Mucosa of descending colon (tissue), 3 donors: ENCODE results near the gene LENEP. TPM values are rescaled to one million over a fixed set of nuclear protein-coding genes. Genes with fewer than 3 reads are reported as not detected.

Experiments
- ATAC-seq: fragments of 200-7000 bp; cut with Tn5 transposase; one replicate; pipeline ENCODE4 v1.9.1; 2020; ENCODE audit warnings: mild to moderate bottlenecking, moderate library complexity
- DNase-seq, 3 donors: peaks; one replicate each; pipeline ENCODE4 v3.0.0-alpha.2; 2020
- H3K36me3 ChIP-seq: fragments of 200-600 bp; one replicate; pipeline ENCODE4 v1.8.0; 2021; ENCODE audit warnings: low read depth, mild to moderate bottlenecking
- H3K4me1 ChIP-seq: fragments of 200-600 bp; one replicate; pipeline ENCODE4 v1.8.0; 2021; ENCODE audit warnings: low read depth, mild to moderate bottlenecking
- H3K4me3 ChIP-seq: fragments of 200-600 bp; one replicate; pipeline ENCODE4 v1.8.0; 2021; ENCODE audit warnings: mild to moderate bottlenecking
- H3K9me3 ChIP-seq: fragments of 200-600 bp; one replicate; pipeline ENCODE4 v1.8.0; 2021; ENCODE audit warnings: mild to moderate bottlenecking
- intact Hi-C, 2 donors: fragments of 100-400 bp; cut with DNase I in 1 of 2; cut with micrococcal nuclease in 1 of 2; formaldehyde crosslinking; loops; one replicate each; pipeline versions ENCODE4 v1.11.0 to v1.11.1; 2022; cut with DNase I, micrococcal nuclease
- total RNA-seq, 3 donors: library from RNA; stranded (reverse); fragmentation: NEBNext Ultra II Directional in 2 of 3; extraction: Animal tissue kit (Norgen Biotek cat#: 25700) in 2 of 3; gene quantifications; one replicate each; pipeline versions ENCODE4 v1.2.1 to v1.2.4, GENCODE V29; 2021 to 2023
- TF ChIP-seq, protein P1 (sequence below): fragments of 200-600 bp; IDR thresholded peaks from one replicate; pipeline ENCODE4 v1.8.0; 2022; ENCODE audit warnings: antibody characterized with exemption, mild to moderate bottlenecking
- donor health status: DM: no; HTN: no; CAD: no; lungs with moderate emphysema.
- donor health status: DM: no; HTN: no; CAD: no.
- donor health status: DM: no; HTN: yes; CAD: no.

LENEP gene
- total RNA-seq, 3 donors from 2014 or later = 0.60 to 0.76 TPM; not detected in 1

DNA sequence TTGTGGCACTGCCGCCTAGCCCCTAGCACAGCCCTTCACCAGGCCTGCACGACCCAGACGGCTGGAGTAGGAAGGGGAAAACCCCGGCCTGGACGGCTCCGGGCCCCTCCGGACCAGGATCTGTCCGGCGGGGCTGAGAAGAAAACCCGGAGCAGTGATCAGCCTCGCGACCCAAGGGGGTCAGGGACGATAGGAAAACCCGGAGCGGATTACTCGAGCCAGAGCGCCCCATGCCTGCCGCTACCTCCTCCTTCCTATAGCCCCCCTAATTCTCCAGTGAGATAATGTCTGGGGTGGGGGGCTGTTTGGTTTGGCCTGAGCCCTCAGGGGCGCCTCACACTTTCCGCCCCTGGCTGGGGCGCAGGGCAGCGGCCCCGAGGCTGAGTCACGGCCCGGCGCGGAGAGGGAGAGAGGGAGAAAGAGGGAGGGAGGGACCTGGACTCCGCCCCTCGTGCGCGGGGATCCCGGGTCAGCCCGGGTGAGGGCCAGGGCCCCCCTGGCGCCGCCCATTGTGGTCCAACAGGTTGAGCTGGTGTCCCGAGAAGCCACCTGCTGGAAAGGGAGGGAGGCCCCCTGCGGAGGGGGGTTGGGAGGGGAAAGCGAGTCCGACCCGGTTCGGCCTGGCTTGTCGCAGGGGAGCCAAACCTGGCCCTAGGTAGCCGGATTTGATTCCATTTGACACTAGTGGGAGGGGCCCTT, 7.5 kb downstream of the LENEP start:
- Histone ChIP-seq H3K4me1 (peaks cover 36% of the 10 kb centered on the region), H3K4me3 (peak overlapping the region; percentile 51), H3K36me3 (no peaks in the 10 kb centered on the region), H3K9me3 (no peaks in the 10 kb centered on the region)
- TF ChIP-seq, protein P1, sequence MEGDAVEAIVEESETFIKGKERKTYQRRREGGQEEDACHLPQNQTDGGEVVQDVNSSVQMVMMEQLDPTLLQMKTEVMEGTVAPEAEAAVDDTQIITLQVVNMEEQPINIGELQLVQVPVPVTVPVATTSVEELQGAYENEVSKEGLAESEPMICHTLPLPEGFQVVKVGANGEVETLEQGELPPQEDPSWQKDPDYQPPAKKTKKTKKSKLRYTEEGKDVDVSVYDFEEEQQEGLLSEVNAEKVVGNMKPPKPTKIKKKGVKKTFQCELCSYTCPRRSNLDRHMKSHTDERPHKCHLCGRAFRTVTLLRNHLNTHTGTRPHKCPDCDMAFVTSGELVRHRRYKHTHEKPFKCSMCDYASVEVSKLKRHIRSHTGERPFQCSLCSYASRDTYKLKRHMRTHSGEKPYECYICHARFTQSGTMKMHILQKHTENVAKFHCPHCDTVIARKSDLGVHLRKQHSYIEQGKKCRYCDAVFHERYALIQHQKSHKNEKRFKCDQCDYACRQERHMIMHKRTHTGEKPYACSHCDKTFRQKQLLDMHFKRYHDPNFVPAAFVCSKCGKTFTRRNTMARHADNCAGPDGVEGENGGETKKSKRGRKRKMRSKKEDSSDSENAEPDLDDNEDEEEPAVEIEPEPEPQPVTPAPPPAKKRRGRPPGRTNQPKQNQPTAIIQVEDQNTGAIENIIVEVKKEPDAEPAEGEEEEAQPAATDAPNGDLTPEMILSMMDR = no peak
- intact Hi-C loops = no loop called here
- DNase-seq (peak; percentile 96 to 98 (median 97)), ATAC-seq (peak; percentile 67)

DNA sequence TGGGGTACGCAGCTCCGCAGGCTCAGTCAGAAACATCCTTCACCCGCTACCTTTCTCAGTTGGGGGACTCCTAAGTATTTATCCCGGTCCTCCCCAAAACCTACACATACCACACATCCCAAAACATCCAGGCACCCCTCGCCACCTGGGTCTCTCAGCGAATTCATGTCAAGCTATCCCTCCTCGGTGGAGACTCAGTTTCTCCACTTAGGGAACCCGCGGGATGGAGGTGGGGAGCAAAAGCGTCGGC, 8.0 kb downstream of the LENEP start:
- TF ChIP-seq, protein P1 = no peak
- no peak for DNase-seq
- ATAC-seq = no peak
- no peaks in the 10 kb centered on the region for H3K36me3 ChIP-seq
- H3K9me3 ChIP-seq = no peaks in the 10 kb centered on the region
- peaks cover 41% of the 10 kb centered on the region for H3K4me1 ChIP-seq
- H3K4me3 ChIP-seq = peak overlapping the region; percentile 51
- intact Hi-C loops = no loop called here

DNA sequence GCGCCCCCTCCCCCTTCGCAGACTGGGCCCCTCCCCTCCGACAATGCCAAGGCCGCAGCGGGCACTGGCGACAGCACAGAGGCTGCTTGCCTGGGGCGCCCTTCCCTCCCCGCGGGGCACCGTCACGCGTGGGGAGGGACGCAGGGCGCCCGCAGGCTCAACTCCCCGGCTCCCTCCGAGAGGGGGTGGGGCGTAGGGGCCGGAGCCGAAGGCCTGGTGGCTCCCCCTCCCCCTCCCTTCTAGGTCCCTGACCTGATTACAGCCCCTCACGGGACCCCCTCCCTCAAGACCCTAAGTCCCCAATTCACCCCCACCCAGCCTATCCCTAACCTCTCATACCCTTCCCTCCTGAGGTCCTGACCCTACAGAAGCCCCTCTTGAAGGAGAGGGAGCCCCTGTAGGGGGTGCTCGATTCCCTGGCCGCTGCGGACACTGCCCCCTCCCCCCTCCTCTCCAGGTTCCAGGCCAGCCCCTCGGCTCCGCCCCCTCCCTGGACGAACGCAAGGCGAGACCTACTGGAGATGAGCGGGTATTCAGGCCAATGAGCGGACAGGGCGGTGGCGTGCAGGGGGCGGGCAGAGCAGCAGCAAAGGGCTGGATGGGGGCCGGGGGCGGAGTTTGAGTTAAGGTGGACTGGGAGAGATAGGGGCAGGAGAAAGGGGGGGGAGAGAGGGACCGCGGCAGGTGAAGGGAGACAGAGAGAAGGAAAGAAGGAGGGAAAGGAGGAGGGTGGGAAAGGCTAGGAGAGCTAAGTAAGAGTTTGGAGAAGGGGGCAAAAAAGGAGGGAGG, 8.5 kb downstream of the LENEP start:
- DNase-seq (peak; percentile 100), ATAC-seq (peak; percentile 75)
- Histone ChIP-seq H3K4me1 (peaks cover 46% of the 10 kb centered on the region), H3K4me3 (peak overlapping the region; percentile 51), H3K9me3 (no peaks in the 10 kb centered on the region), H3K36me3 (no peaks in the 10 kb centered on the region)
- TF ChIP-seq, protein P1 = peak; percentile 6
- intact Hi-C loops = no loop called here

DNA sequence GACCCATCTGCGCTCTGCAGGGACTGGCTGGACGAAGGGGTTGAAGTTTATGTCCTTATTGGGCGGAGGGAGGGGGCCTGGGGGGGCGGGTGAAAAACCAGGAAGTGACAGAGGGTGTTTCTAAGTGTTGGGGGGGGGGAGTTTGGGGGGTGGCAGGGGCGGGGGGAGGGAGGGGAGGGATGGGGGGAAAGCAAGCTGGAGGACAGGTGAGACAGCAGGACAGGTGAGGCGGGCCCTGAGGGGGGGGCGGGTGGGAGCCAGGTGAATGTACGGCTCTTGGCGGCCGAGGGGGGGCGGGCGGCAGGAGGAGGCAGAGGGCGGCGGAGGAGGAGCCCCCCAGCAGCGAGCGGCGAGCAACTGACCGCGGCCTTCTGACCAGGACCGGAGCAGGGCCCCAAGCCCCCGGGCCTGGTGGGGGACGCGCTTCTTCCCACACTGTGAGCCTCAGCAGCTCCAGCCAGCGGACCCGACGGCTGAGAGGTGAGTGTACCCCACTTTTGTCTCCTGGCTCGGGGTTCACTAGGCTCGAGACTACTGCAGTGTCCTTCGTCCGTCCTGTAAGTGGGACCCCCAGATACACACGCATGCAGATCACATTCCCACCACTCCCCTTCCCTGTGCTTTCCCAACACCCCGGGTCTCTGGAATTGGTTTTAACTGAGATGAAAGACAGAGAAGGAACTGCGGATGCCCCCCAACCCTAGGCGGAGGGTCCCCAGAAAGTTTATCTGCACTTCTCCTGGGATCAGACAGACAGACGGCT, 9.3 kb downstream of the LENEP start, which contains the start of gene ZBTB7B:
Gene ZBTB7B, plus strand, starts transcription at position 339 of the 763 bp plus-strand sequence. CDS start 11,859 bp downstream, outside the sequence.
- Histone ChIP-seq H3K4me3 (peak within 1 kb of the TSS; percentile 84), H3K4me1 (peaks cover 54% of the 10 kb centered on the region), H3K9me3 (no peaks in the 10 kb centered on the region), H3K36me3 (no peaks in the 10 kb centered on the region)
- DNase-seq (peak; percentile 59 to 83 (median 78)), ATAC-seq (peak; percentile 5)
- TF ChIP-seq, protein P1 = no peak
- intact Hi-C loops = no loop called here

DNA sequence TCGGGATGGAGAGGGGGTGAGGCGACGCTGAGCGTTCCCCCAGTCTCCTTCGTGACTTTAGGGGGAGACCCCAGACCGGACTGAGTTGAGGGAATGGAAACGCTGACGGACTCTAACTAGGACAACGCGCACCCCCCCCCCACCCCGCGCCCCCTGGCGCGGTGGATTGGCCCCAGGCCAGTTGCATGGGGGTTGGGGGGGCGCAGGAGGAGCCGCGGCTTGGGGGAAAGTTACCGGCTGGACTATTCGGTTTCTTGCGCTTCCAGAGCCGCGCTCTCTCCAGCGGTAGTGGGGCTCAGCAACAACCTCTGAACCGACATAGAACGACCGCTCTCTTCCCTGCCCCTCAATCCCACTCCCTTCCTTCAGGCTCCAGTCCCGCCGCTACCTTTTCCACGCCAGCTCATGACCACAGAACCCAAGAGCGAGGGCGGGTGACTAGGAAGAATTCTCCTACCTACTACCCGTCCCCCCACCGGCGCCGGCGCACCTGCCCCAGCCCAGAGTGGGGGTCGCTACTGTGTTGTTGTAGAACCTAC, 9.9 kb downstream of the LENEP start:
- Histone ChIP-seq H3K36me3 (no peaks in the 10 kb centered on the region), H3K4me1 (peaks cover 58% of the 10 kb centered on the region)
- peak; percentile 55 to 75 (median 64) for DNase-seq

More for the DNA sequence above, 9.9 kb downstream of the LENEP start:
- H3K4me3 ChIP-seq = peak overlapping the region; percentile 84
- TF ChIP-seq, protein P1 = no peak
- ATAC-seq = no peak
- no peaks in the 10 kb centered on the region for H3K9me3 ChIP-seq
- intact Hi-C loops = no loop called here
